OCI-LY1 (cell line): ENCODE measurements around the gene GOLGA6C.

Experiments used
- EZH2 ChIP-seq: fragments of 200-600 bp; sonication (generic), shearing (Covaris generic); IDR thresholded peaks from 2 replicates; pipeline ENCODE4 v1.8.0; 2017; ENCODE audit warnings: borderline replicate concordance, mixed run types, mild to moderate bottlenecking, antibody characterized with exemption, low read length, moderate library complexity, mixed read lengths
- TF ChIP-seq, protein P1 (sequence below): fragments of 200-600 bp; sonication (generic), shearing (Covaris generic); IDR thresholded peaks from 2 replicates; pipeline ENCODE4 v1.5.1; 2017; ENCODE audit warnings: mild to moderate bottlenecking, antibody characterized with exemption, low read length, moderate library complexity, mixed read lengths

DNA sequence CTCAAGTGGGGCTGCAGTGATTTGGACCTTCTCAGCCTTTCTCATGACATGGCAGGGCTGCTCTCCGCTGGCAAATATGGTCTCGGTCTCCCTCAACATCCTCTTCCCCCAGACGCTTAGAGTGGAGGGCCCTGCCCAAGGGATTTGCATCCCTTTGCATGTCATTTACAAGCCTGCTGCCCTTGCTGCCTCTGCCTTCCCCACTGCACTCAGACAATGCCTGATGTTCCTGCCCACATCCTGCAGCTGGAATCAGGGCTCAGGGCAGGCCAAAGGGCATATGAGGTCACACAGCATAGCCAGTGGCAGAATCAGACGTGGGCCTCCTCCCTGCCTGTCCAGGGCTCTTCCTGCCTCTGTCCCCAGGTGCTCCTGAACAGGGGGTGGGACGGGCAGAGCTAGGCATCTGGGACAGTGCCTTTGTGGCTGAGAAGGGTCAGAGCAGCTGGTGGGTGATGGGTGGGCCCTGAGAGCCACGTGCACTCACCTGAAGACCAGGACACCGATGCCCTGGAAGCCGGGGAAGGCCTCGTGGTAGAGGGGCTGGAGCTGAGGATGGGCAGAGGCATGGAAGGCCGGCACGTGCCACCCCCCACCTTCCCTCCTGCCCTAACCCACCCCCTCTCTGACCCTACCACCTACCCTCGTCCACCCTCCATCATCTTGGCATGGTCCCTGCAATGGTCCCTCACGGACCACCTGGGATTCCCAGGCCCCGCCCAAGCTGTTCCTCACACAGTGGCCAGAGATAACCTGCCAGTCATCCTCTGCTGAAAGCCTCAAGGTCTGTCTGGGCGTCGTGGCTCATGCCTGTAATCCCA lies 27.4 kb upstream of the GOLGA6C start:
- TF ChIP-seq, protein P1, sequence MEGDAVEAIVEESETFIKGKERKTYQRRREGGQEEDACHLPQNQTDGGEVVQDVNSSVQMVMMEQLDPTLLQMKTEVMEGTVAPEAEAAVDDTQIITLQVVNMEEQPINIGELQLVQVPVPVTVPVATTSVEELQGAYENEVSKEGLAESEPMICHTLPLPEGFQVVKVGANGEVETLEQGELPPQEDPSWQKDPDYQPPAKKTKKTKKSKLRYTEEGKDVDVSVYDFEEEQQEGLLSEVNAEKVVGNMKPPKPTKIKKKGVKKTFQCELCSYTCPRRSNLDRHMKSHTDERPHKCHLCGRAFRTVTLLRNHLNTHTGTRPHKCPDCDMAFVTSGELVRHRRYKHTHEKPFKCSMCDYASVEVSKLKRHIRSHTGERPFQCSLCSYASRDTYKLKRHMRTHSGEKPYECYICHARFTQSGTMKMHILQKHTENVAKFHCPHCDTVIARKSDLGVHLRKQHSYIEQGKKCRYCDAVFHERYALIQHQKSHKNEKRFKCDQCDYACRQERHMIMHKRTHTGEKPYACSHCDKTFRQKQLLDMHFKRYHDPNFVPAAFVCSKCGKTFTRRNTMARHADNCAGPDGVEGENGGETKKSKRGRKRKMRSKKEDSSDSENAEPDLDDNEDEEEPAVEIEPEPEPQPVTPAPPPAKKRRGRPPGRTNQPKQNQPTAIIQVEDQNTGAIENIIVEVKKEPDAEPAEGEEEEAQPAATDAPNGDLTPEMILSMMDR = no peak
- TF ChIP-seq EZH2 = no peak
